Psoas muscle (tissue), 8 donors: Measurements from ENCODE around the gene BCAS3. TPM values are rescaled to one million over a fixed set of nuclear protein-coding genes. Genes with fewer than 3 reads are reported as not detected.
"Not testable (repeated sequence)": the region's sequence is repeated elsewhere in the genome, so short reads cannot be mapped to it uniquely, and the experiment has no call there.

Experiments
- ATAC-seq, 4 donors: fragments of 200-7000 bp; cut with Tn5 transposase; one replicate each; pipeline ENCODE4 v1.9.1; 2020; ENCODE audit warnings: moderate library complexity in 3 of 4, mild to moderate bottlenecking in 2 of 4
- DNase-seq, 2 donors: peaks; one replicate each; pipeline ENCODE4 v3.0.0-alpha.2; 2020
- H3K27ac ChIP-seq: fragments of 200-600 bp; one replicate; pipeline ENCODE4 v1.8.0; 2022
- H3K27me3 ChIP-seq, 3 donors: fragments of 200-600 bp in 1 of 3; one replicate each; pipeline versions ENCODE4 v1.6.1 to v1.8.0; 2013 to 2022; ENCODE audit warnings: low read length in 2 of 3, mild to moderate bottlenecking in 2 of 3, moderate library complexity in 1 of 3; ENCODE audit not compliant: insufficient read depth in 3 of 3
- H3K36me3 ChIP-seq, 2 donors: fragments of 200-600 bp in 1 of 2; one replicate each; pipeline versions ENCODE4 v1.6.1 to v1.8.0; 2013 to 2022; ENCODE audit warnings: low read depth in 1 of 2, mild to moderate bottlenecking in 1 of 2, moderate library complexity in 1 of 2; ENCODE audit not compliant: insufficient read depth in 1 of 2
- H3K4me1 ChIP-seq: fragments of 200-600 bp; one replicate; pipeline ENCODE4 v1.8.0; 2022
- H3K4me3 ChIP-seq: fragments of 200-600 bp; one replicate; pipeline ENCODE4 v1.8.0; 2022; ENCODE audit warnings: mild to moderate bottlenecking
- H3K9me3 ChIP-seq: fragments of 200-600 bp; one replicate; pipeline ENCODE4 v1.8.0; 2022
- CTCF ChIP-seq: fragments of 200-600 bp; IDR thresholded peaks from one replicate; pipeline ENCODE4 v1.8.0; 2022; ENCODE audit warnings: antibody characterized with exemption
- WGBS, 3 donors: extraction: QIAGEN DNeasy Blood & Tissue Kit; methylation state at CpG; one replicate each; pipeline versions ENCODE4 v1.1.6 to v1.1.7; 2013; 5-methylcytosine and 5-hydroxymethylcytosine counted together
- intact Hi-C, 2 donors: fragments of 100-400 bp; cut with DNase I; formaldehyde crosslinking; loops; one replicate each; pipeline versions ENCODE4 v1.11.0 to v1.14.2; 2022
- polyA plus RNA-seq, 3 donors: library from polyadenylated mRNA; stranded (reverse); fragments of 200-250 nt; gene quantifications; one replicate each; pipeline ENCODE4 v1.2.3, GENCODE V29; 2013
- total RNA-seq, 4 donors: library from RNA; stranded (reverse); fragmentation: NEBNext Ultra II Directional in 2 of 4; extraction: Animal tissue kit (Norgen Biotek cat#: 25700) in 2 of 4; gene quantifications; one replicate each; pipeline versions ENCODE4 v1.2.1 to v1.2.4, GENCODE V29; 2021 to 2023
- donor health status: healthy with polysubstance abuse.
- donor health status: DM: no; HTN: no; CAD: no; lungs with moderate emphysema.
- donor health status: Bipolar disorder and iron deficiency.
- donor health status: healthy.
- donor health status: DM: yes; HTN: yes; CAD: no.
- donor health status: DM: no; HTN: no; CAD: no.
- donor health status: DM: no; HTN: no; CAD: no.
- donor health status: DM: yes; HTN: yes; CAD: no.

The BCAS3 gene
- total and polyA plus RNA-seq, 7 donors, result 2.4 to 28.8 (median 15.0) TPM

DNA sequence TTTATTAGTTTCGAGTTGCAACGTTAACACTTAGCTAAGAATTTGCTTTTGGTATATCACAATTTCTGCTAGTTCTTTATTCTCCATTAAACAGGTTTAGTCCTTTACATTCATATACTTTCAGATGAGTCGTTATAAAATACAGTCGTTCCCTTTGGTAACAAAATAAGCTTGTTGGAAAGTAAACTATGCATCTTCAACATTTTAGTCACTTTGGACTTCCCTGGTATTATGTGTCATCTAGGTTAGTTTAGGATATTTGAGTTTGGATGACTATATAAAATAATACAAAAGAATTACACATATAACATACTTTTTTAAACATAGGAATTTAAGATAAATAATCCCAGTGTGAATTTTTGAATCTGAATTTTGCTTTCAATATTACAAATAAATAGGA, 351.5 kb downstream of the BCAS3 start:
- no peak for TF ChIP-seq CTCF
- 90 to 93% (median 93%) methylated on average over 4 of the region's 4 CpGs for WGBS, 3 donors

GRCh38 chr17:61040666-61041065, 363.0 kb downstream of the BCAS3 start:
- ATAC-seq (no peak), DNase-seq (no peak)
- no peak overlapping the region for H3K4me3 ChIP-seq
- H3K27ac ChIP-seq, result no peak overlapping the region
- H3K9me3 ChIP-seq, result no peaks in the 10 kb centered on the region
- H3K4me1 ChIP-seq, result no peaks in the 10 kb centered on the region
- WGBS, 3 donors, result 79 to 81% (median 80%) methylated on average over 4 of the region's 4 CpGs
- intact Hi-C loops, result no loop called here
- H3K27me3 ChIP-seq, result no peaks in the 10 kb centered on the region
- H3K36me3 ChIP-seq, result peaks cover 0 to 22% of the 10 kb centered on the region in 2 donors
- TF ChIP-seq CTCF, result no peak

More for the DNA sequence above, 351.5 kb downstream of the BCAS3 start:
- no peaks in the 10 kb centered on the region for H3K4me1 ChIP-seq
- DNase-seq (no peak), ATAC-seq (no peak)
- intact Hi-C loops, result no loop called here
- H3K27ac ChIP-seq, result no peak overlapping the region
- no peaks in the 10 kb centered on the region for H3K36me3 ChIP-seq
- H3K27me3 ChIP-seq, result no peaks in the 10 kb centered on the region
- no peak overlapping the region for H3K4me3 ChIP-seq
- no peaks in the 10 kb centered on the region for H3K9me3 ChIP-seq

- H3K27ac ChIP-seq, H3K27me3 ChIP-seq, H3K9me3 ChIP-seq, ATAC-seq, intact Hi-C loops, H3K4me1 ChIP-seq, DNase-seq, H3K4me3 ChIP-seq: not testable (repeated sequence)
- WGBS, 3 donors, result 96 to 99% (median 98%) methylated on average over 4 to 5 of the region's 5 CpGs
- peaks cover 0 to 22% of the 10 kb centered on the region in 2 donors for H3K36me3 ChIP-seq
These were observed 364.7 kb downstream of the BCAS3 start for GRCh38 chr17:61042348-61042747.

GRCh38 chr17:61047515-61047914, 369.9 kb downstream of the BCAS3 start:
- no peaks in the 10 kb centered on the region for H3K27me3 ChIP-seq
- no peak for ATAC-seq
- no peak overlapping the region for H3K27ac ChIP-seq
- no peak for TF ChIP-seq CTCF
- H3K4me1 ChIP-seq, result peaks cover 6% of the 10 kb centered on the region
- no peak for DNase-seq
- H3K4me3 ChIP-seq, result no peak overlapping the region
- no peaks in the 10 kb centered on the region for H3K36me3 ChIP-seq
- H3K9me3 ChIP-seq, result no peaks in the 10 kb centered on the region
- intact Hi-C loops, result no loop called here

- TF ChIP-seq CTCF, result no peak
- 93 to 97% (median 97%) methylated on average over 3 of the region's 3 CpGs for WGBS, 3 donors
- Histone ChIP-seq H3K27ac (no peak overlapping the region), H3K4me3 (no peak overlapping the region), H3K4me1 (peaks cover 6% of the 10 kb centered on the region), H3K27me3 (no peaks in the 10 kb centered on the region), H3K9me3 (no peaks in the 10 kb centered on the region), H3K36me3 (no peaks in the 10 kb centered on the region)
- no peak for DNase-seq
- ATAC-seq, result no peak
- intact Hi-C loops, result no loop called here
These were observed 370.9 kb downstream of the BCAS3 start for GRCh38 chr17:61048376-61049106.
